Panc1 (cell line): ENCODE data around the gene CHTF18.

Experiments used
- CTCF ChIP-seq: fragments of 450-650 bp; IDR thresholded peaks from 2 replicates; pipeline ENCODE4 v1.5.1; 2017; ENCODE audit warnings: mild to moderate bottlenecking
- POLR2AphosphoS5 ChIP-seq: IDR thresholded peaks from 2 replicates; pipeline ENCODE4 v1.6.1; 2012; ENCODE audit warnings: mild to moderate bottlenecking, low read depth, low read length, moderate library complexity
- TCF7L2 ChIP-seq: IDR thresholded peaks from 2 replicates; pipeline ENCODE4 v1.6.1; 2011; ENCODE audit warnings: mild to moderate bottlenecking, low read depth, low read length, inconsistent platforms

- TF ChIP-seq CTCF (no peak), POLR2AphosphoS5 (no peak), TCF7L2 (no peak)
These were observed 44.4 kb downstream of the CHTF18 start for GRCh38 chr16:832652-833336.
